Measurements from ENCODE around the gene LOC128125822. TPM values are rescaled to one million over a fixed set of nuclear protein-coding genes. Genes with fewer than 3 reads are reported as not detected.
A peak's percentile ranks its signal among the peaks of the same experiment; 100 is the strongest.
"Not testable (repeated sequence)": the region's sequence is repeated elsewhere in the genome, so short reads cannot be mapped to it uniquely, and the experiment has no call there.

LOC128125822 gene

DNA sequence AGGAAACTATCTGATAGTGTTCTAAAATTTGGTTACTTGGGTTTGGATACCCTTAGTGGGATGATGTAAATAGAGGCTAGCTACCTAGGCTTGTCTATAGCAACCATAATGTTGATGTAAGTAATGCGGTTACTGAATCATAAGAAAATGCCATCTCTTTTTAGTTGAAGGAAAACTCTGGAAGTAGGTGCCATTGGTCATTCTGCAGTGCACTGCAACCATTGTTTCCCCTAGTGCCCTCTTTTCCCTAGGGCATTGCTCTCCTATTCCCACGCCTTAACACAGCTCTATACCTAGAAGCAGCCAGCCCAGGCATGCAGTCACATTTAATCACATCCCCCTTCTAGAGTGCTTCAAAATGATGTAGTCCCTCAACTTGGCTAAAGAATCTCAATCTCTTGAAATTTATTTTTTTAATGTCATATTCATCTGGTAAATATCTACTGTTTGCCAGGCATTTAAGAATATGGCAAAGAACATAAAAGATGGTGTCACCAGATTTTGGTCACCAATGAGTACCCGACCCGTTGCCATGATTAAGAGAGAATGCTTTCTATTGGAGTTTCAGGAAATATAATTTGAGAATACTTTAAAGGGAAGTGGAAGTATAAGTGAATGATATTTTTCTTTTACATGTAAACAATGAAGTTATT, 10.4 kb downstream of the LOC128125822 start:
- DNase-seq: no peak

DNA sequence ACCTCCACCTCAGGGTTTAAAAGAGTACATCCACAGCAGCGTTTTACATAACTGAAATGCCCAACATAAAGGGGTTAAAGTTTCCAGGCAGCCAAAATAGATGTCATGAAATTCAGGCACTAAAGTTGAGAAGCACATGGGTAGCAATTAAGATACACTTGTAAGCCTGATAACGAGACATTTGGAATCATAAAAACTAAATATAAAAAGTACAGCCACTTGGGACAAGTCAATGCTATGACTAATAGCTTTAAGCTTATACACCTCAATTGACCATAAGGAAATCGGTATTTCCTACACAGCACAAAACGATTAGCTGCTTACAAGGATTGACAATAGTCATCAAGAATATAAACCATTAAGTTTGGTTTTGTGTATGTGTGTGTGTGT, 11.8 kb downstream of the LOC128125822 start:
- no peak for DNase-seq

DNA sequence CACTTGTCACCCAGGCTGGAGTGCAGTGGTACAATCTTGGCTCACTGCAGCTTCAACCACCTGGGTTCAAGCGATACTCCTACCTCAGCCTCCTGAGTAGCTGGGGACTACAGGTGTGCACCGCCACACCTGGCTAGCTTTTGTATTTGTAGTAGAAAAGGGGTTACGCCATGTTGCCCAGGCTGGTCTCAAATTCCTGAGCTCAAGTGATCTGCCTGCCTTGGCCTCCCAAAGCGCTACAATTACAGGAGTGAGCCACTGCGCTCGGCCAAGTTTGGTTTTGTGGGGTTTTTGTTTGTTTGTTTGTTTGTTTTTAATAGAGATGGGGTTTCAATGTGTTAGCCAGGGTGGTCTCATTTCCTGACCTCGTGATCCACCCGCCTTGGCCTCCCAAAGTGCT, 12.3 kb downstream of the LOC128125822 start:
- DNase-seq: no peak

DNA sequence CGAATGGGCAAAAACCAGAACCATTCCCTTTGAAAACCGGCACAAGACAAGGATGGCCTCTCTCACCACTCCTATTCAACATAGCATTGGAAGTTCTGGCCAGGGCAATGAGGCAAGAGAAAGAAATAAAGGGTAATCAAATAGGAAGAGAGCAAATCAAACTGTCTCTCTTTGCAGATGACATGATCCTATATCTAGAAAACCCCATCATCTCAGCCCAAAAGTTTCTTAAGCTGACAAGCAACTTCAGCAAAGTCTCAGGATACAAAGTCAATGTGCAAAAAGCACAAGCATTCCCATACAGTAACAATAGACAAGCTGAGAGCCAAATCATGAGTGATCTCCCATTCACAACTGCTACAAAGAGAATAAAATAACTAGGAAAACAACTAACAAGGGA, 13.4 kb downstream of the LOC128125822 start:
- not testable (repeated sequence) for DNase-seq

DNA sequence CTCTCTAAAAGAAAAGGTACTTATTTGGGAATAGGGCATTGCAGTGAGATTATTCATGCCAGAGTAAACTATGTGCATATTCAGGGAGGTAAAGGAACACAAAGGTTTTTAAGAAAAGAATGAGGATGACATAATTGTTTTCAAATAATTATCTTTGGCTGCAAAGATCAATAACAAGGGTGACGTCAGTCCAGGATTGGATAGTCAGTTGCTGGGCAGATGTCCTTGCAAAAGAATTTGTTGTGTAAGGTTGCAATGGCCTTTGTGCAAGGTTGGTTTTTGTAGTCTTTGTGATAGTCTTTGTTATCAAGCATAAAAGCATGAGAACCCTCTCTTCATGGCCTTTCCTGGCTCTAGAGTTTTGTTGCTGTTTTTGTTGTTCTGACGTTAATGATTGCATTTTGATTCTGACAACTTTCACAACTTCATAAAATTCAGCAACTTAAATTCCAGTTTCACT, 17.7 kb downstream of the LOC128125822 start:
- no peak for DNase-seq

DNA sequence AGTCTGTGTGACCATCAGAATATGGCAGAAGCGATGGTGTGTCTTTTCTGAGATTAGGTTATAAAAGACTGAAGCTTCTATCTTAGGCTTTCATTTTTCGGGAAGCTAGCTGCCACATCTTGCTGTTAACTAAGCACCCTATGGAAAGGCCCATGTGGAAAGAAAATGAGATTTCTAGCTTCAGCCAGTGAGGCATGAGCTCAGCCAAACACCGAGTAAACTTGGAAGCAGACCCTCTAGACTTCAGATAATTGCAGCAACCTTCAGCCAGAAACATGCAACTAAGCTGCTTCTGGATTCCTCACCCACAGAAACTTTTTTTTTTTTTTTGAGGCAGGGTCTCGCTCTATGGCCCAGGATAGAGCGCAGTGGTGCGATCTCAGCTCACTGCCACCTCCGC, 20.6 kb downstream of the LOC128125822 start:
- no peak for DNase-seq

DNA sequence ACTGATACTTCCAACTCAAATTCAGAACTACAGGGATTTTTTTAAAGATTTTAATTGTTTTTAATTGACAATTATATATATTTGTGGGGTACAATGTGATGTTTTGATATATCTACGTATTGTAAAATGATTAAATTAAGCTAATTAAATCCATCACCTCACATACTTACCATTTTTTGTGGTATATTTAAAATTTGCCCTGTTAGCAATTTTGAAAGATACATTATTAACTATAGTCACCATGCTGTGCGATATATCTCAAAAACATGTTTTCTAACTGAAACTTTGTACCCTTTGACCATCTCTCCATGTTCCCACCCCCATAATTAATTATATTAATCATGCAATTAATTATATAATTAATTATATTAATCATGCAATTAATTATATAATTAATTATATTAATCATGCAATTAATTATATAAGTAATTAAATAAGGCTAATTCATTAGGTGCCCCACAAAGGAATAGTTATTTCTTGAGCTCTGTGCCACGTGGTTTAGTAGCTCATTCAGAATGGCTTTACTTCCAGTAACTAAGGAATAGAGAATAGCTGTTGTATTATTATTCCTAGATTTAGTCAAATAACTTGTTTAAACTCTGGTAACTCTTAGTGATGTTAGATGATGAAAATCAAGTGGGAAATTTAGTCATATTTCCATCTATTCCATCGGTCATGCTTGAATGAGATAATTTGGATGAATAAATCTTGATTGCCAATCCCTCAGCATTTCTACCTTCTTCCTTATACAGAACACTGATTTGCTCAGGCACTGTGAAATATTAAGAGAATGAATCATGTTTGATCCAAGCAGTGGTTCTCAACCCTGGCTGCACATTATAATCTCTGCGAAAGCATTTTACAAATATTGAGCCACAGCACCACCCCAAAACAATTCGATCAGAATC, 25.1 kb downstream of the LOC128125822 start:
- no peak for DNase-seq

DNA sequence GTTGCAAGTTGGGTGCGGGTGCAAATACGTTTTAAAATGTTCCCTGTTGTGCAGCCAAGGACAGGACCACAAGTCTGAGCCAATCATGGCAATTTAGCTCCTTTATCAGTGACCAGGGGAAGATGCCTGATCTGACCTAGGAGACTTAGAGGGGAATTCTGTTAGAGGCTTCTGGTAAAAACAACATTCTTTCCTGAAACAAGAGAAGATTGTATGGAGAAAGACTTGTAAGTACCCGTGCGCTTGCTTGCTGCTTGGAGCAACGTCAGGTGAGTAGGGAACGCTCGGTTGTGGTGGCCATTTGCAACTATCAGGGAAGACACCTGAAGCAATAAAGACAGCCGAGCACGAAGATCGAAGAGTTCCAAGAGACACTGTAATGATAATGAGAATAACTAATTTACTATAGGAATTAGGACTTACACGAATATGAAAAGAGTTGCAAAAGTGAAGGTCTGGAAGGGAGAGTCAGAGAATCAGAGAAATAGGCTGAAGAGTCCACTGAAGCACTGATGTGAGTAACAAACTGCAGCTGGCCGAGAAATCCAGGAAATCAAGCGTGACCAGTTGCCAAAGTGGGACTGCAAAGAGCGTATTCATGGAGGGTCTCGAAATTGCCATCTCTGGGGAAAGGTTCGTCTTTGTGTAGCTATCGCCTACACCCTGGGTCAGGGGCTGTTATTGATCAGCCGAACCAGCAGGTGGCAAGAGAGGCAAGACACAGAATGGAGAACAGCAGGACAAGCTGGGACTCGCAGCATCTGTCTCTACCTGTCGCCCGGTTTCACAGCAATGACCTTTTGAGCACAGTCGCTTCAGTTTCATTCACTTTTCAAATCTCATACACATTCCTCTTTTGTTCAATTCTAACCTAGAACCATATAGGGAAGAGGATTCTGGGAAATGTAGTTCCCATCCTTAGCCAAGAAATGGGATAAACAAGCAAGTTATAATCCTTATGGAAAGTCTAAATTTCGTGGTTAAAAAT, 26.1 kb downstream of the LOC128125822 start:
- DNase-seq: peak; percentile 69

DNA sequence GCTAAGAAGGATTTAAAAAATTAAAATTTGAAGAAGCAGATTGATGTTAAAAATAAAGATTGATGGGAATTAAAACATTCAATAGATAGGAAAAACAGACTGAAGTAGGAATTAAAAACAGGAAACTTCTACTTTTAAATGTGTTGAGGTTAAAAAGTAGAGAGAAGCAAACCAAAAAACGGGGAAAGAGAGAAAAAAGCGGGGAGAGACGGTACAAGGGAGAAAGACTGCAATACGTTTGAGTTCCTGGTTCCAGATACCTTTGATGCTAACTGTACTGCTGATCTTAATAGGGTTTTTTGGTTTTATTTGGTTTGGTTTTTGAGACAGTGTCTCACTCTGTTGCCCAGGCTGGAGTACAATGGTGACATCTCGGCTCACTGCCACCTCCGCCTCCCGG, 27.0 kb downstream of the LOC128125822 start:
- DNase-seq: no peak

DNA sequence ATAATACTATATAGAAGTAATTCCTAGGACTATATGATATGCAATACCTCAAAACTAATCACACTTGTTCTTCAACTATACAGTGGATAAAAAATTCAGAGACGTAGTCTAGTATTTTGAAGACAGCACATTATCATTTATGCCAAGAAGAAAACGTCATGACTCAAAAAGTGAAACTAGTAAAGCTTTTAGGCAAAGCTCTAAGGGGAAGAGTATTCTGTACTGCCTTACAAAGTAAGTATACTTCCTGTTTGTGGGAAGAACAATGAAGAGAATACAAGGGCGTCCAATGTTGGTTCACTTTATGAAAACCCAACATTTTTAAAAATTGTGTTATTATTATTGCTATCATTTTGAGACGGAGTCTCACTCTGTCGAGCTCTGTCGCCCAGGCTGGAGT, 27.9 kb downstream of the LOC128125822 start:
- no peak for DNase-seq

DNA sequence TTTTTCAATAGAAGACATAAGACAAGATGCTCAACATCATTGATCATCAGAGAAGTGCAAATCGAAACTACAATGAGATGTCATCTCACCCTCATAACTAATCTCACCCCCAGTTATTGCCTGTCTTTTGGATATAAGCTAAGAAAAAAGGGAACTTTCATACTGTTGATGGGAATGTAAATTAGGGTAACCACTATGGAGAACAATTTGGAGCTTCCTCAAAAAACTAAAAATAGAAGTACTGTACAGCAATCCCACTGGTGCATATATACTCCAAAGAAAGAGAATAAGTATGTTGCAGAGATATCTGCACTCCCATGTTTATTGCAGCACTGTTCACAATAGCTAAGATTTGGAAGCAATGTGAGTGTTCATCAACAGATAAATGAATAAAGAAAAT, 37.0 kb downstream of the LOC128125822 start:
- DNase-seq: no peak

DNA sequence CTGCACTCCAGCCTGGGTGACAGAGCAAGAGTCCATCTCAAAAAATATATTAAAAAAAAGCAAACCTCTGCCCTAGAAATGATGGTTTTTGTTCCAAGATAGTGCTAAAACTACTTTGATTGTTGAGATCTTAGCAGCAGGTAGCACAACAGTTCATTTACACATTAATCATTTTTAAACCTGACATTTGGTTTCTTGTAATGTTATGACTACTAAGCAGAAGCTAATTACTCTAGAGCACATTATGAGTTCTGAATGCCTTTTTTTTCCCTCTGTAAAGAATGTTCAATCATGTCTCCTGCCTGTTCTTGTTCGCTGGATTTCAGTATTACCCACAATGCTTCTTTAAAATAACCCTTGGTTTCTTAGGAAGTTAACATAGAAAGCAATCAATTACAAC, 38.7 kb downstream of the LOC128125822 start:
- no peak for DNase-seq

DNA sequence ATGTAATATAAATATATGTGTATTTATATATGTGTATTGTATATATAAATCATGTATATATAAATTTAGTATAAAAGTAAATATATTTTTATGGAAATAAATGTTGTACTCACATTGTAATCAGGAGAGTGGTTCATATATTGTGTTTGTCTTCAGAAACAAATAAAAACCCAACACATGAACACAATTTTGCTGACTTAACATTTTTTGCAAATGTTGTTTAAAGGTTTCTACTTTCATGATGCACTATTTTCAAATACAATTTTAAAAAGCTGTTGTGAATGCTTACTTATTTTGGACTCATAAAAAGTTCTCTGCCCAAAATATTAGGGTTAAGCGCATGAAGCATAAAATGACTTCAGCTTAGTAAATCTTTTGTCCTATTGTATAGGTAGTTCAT, 39.3 kb downstream of the LOC128125822 start:
- DNase-seq: no peak

DNA sequence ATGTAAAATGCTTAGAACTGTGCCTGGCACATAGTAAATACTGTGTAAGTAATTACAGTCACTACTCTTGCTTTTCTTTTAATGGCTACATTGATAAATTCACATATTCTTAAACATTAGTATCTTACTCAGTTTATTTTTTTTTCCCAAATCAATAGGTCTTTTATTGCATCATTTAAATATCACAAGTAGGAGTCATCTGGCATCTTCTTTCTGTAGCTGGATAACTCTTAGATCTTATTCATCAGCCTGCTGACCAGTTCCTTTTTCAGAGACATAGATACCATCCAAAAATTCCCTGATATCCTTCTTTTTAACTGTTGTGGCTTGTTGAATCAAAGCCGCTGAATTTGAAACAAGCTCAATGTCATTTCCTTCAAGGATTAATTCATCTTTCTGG, 43.3 kb downstream of the LOC128125822 start:
- DNase-seq: no peak

Other genes starting within 250 kb of the LOC128125822 start
- gene PTP4A1, start within 50 bp of the LOC128125822 start, polyA plus RNA-seq (ENCODE audit: insufficient read length in 12 of 12): 10 to 100 TPM in 11 of 12 donors, not detected in 1; 24.8 to 50.9 (median 31.3) TPM
- 10 to 100 TPM in 11 of 12 donors, not detected in 1; 34.1 to 51.6 (median 36.9) TPM for gene PHF3, start 63.3 kb downstream of the LOC128125822 start, polyA plus RNA-seq (ENCODE audit: insufficient read length in 12 of 12)

All from muscle of arm (tissue), 12 donors.